HG03196 (cell line): ENCODE data around the gene ROS1.
"Not testable (repeated sequence)": the region's sequence is repeated elsewhere in the genome, so short reads cannot be mapped to it uniquely, and the experiment has no call there.

ENCODE experiments used
- ATAC-seq: cut with Tn5 transposase; IDR thresholded peaks from one replicate; pipeline ENCODE4 v1.9.1; 2021; ENCODE audit not compliant: unreplicated experiment

Gene ROS1

DNA sequence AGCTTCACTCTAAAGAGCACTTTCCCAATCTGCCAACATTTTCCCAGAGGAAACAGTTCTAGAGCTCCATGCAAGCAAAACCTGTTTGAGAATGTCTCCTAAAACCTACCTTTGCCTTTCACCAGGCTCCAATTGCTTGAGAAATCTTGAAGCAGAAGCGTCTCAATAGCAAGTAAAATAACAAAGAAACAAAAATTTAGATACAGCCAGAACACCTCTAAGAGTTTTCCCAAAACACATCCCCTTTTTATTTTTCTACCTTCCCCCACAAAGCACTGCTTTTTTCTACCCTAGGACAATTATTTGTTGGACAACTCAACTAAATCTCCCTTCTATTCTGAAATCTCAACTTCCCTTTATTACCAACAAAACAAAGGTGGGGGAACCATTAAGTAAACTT lies 156.8 kb downstream of the ROS1 start:
- no peak for ATAC-seq

DNA sequence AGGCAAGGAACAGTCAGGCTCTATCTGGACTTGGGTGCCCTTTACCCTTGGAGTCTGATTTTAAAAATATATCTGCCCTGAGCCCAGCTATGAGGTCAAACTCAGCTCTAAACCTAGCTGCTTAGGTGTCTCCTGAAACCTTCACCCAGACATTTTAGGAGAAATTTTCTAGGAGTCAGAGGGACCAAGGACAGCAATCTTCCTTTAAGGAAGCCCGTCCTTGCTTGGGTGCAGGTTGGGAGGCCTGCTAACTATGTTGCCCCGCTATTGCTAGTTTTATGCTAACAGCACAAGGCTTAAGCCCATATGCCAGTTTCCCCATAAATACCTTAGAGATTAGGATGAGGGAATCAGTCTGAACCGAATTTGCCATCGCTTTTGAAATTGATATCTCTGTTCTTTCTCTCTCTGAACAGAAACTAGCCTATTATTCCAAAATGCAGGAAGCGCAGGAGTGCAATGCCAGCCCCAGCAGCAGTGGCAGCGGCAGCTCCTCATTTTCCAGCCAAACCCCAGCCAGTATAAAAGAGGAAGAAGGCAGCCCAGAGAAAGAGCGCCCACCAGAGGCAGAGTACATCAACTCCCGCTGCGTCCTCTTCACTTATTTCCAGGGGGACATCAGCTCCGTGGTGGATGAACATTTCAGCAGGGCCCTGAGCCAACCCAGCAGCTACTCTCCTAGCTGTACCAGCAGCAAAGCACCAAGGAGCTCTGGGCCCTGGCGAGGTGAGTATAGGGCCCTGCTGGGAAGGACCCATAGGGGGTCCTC lies 157.8 kb downstream of the ROS1 start:
- ATAC-seq: no peak

DNA sequence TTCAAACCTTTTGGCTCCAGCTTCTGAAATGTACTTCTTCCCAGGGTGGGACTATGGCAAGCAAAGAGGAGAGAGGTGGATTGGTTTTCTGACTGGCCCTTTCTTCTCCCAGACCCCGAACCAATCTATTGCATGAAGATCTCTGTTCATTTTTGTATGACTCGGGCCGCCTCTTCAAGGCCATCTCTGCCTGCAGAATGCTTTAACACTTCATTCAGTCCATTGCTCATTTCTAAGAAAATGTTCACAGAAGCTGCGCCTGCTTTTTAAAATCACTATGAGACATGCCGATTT lies 158.7 kb downstream of the ROS1 start:
- ATAC-seq: no peak

GRCh38 chr6:117266257-117267053 lies 159.3 kb downstream of the ROS1 start:
- no peak for ATAC-seq

DNA sequence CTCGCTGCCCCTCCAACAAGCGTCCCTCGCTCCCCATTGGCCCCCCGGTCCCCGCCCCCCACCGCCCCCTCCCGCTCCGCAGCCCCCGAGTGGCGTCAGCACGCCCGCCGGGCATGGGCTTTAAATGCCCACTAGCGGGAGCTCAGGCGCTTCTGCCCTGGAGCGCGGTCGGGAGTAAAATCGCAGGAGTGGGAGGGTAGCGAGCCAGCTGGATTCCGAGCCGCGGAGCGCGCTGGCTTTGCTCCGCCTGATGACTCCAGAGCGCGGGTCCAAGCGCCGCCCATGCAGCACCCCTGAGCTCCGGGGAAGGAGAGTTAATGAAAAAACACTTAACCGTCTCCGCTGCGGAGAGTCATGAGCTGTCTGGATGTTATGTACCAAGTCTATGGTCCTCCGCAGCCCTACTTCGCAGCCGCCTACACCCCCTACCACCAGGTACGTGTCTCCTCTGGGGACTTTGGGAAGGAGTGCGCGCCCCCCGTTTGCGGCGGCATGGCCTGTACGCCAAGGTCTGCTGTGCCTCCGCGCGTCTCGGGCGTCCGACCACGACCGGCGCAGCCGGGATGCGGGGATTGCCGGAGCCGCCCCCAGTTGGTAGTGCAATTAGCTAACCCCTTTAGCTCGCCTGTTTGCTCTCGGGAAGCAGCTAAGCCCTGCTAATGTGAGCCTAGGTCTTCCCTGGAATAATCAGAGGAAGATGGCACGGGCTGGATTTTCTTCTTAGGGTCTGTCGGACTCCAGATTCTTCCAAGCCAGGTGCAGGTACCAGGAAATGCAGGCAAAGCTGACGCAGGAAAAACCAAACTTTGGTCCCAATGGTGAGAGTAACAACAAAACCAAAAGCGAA lies 160.1 kb downstream of the ROS1 start, which contains the start of gene VGLL2:
Gene VGLL2 (plus strand): TSS at position 149 of the 847 bp plus-strand sequence. CDS start 206 bp downstream, at position 355.
- no peak for ATAC-seq

GRCh38 chr6:117264692-117265409 lies 160.9 kb downstream of the ROS1 start:
- peak; percentile 75 for ATAC-seq

- no peak for ATAC-seq
These were observed 161.4 kb downstream of the ROS1 start for GRCh38 chr6:117264369-117264691.

DNA sequence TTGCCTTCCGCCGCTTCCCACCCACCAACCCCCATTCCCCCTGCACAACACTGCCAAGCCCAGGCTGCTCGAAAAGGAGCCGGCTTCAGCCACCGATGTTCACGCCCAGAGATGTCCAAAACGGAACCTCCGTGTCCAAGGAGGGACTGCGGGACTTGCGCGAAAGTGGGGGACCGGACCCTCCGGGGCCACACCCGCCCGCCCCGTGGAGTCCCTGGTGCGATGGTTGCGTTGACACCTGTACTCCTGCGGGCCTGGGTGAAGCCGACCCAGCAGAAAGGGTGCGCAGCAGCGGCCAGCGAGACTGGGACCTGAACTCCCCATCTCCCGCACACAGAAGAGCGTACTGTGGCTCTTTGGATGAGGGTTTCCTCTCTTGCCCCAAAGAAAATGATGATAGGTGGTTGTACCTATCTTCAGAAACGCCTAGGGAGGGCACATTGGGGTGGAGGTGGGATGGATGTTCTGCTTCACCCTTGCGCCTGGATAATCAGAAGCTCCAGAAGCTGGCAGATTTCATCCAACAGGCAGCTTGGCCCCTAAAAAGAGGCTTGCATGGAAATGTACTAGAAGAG lies 162.3 kb downstream of the ROS1 start:
- no peak for ATAC-seq

GRCh38 chr6:117262799-117263198 lies 162.9 kb downstream of the ROS1 start:
- ATAC-seq: no peak

DNA sequence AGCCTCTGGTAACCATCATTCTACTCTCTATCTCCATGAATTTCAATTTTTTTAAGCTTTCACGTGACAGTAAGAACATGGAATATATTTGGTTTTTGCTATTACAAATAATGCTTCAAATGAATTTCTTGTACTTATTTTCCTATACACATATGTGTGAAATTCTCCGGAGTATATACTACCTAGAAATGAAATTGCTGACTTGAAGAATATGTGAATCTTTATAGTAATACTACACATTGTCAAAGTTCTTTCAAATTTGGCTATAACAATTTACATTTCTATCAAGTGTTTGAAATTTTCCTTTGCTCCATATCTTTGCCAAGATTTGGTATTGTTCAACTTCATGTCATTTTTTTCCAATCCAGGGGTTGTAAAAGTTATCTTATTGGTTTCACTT lies 172.0 kb downstream of the ROS1 start:
- no peak for ATAC-seq

DNA sequence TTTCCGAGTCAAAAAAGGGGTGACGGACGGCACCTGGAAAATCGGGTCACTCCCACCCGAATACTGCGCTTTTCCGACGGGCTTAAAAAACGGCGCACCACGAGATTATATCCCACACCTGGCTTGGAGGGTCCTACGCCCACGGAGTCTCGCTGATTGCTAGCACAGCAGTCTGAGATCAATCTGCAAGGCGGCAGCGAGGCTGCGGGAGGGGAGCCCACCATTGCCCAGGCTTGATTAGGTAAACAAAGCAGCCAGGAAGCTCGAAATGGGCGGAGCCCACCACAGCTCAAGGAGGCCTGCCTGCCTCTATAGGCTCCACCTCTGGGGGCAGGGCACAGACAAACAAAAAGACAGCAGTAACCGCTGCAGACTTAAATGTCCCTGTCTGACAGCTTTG lies 180.8 kb downstream of the ROS1 start:
- not testable (repeated sequence) for ATAC-seq

- not testable (repeated sequence) for ATAC-seq
These were observed 181.2 kb downstream of the ROS1 start for GRCh38 chr6:117244571-117244970.
